ENCODE data around the gene TARBP1. TPM values are rescaled to one million over a fixed set of nuclear protein-coding genes. Genes with fewer than 3 reads are reported as not detected.

Gene TARBP1
- total and polyA plus RNA-seq, 4 donors = 11.2 to 48.7 (median 29.9) TPM

DNA sequence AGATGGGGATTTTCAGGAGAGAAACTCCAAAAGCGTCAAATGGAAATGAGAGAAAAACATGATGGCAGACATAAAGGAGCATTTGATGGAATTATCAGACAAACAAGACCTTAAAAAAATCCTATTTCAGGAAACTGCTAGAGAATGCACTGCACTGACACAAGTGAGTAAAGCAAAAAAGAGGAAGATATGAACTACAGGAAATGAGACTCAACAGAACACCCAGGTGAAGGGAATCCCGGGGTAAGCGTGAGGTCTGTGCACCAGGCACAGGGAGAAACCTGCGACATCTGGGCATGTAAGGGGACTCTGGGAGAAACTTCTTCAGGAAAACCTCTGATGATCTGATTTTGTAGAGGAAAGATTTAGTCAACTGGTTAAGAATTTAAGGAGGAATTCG lies 2.8 kb downstream of the TARBP1 start:
- DNase-seq (no peak), ATAC-seq (ENCODE audit: insufficient read depth, low FRiP score) (no peak)
- no peak overlapping the region for H3K4me3 ChIP-seq
- no peaks in the 10 kb centered on the region for H3K9me3 ChIP-seq (ENCODE audit: control insufficient read depth in 4 of 4, insufficient read depth in 3 of 4, low read length in 3 of 4)
- 35 to 60% methylated on average over 5 of the region's 5 CpGs for WGBS, 2 donors
- no peak for TF ChIP-seq CTCF (IDR thresholded peaks at IDR 0.05; ENCODE audit: control extremely low read depth, extremely low read depth)
- no peaks in the 10 kb centered on the region for H3K36me3 ChIP-seq (ENCODE audit: control insufficient read depth in 4 of 4, insufficient read depth in 4 of 4, low read length in 4 of 4)
- H3K4me1 ChIP-seq (ENCODE audit: control insufficient read depth in 5 of 5, insufficient read depth in 5 of 5, low read length in 5 of 5) = peaks cover 0 to 10% (median 0%) of the 10 kb centered on the region in 5 donors
- H3K27ac ChIP-seq (ENCODE audit: low read depth in 1 of 2, low read length in 1 of 2) = no peak overlapping the region
- H3K27me3 ChIP-seq (ENCODE audit: control insufficient read depth in 3 of 3, insufficient read depth in 3 of 3, low read length in 2 of 3) = no peaks in the 10 kb centered on the region
- no peak overlapping the region for H3K9ac ChIP-seq (ENCODE audit: insufficient read depth in 1 of 2, low read length in 2 of 2)

DNA sequence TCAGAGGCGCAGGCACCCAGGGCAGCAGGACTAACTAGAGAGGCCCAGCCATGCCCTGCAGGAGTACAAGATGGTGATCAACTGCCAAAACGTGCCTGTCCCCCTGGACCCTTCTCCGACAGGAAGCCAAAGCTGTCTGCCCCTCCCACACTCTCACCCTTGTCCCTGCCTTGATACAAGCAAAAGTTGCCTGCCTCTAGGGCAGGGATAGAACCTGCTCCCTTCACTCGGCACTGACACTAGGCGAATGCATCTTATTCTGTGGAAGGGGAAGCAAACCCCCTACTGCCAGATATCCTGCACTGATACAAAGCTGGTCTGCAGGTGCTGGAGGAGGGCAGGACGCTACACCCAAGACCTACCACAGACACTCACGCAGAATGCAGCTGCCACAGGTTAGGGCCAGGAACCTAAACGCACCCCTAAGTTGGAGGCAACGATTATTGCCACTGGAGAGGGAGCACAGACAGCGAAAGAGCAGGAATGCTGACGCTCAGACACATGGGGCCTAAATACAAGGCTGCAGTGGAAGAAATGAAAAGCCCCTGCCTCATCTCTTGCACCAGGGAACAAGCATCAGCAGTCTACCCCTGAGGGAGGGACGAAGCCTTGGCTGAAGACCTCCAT lies 3.7 kb downstream of the TARBP1 start:
- no peak for TF ChIP-seq CTCF (IDR thresholded peaks at IDR 0.05; ENCODE audit: control extremely low read depth, extremely low read depth)
- no peak for DNase-seq
- WGBS, 2 donors = 54 to 73% methylated on average over 12 of the region's 12 CpGs
- Histone ChIP-seq H3K27ac (ENCODE audit: low read depth in 1 of 2, low read length in 1 of 2) (no peak overlapping the region), H3K9me3 (ENCODE audit: control insufficient read depth in 4 of 4, insufficient read depth in 3 of 4, low read length in 3 of 4) (no peaks in the 10 kb centered on the region), H3K36me3 (ENCODE audit: control insufficient read depth in 4 of 4, insufficient read depth in 4 of 4, low read length in 4 of 4) (no peaks in the 10 kb centered on the region), H3K27me3 (ENCODE audit: control insufficient read depth in 3 of 3, insufficient read depth in 3 of 3, low read length in 2 of 3) (no peaks in the 10 kb centered on the region), H3K4me1 (ENCODE audit: control insufficient read depth in 5 of 5, insufficient read depth in 5 of 5, low read length in 5 of 5) (peaks cover 0 to 10% (median 0%) of the 10 kb centered on the region in 5 donors), H3K4me3 (no peak overlapping the region), H3K9ac (ENCODE audit: insufficient read depth in 1 of 2, low read length in 2 of 2) (no peak overlapping the region)
- ATAC-seq (ENCODE audit: insufficient read depth, low FRiP score) = no peak

GRCh38 chr1:234474375-234474774 lies 4.6 kb downstream of the TARBP1 start:
- Histone ChIP-seq H3K4me3 (no peak overlapping the region), H3K9me3 (ENCODE audit: control insufficient read depth in 4 of 4, insufficient read depth in 3 of 4, low read length in 3 of 4) (no peaks in the 10 kb centered on the region), H3K36me3 (ENCODE audit: control insufficient read depth in 4 of 4, insufficient read depth in 4 of 4, low read length in 4 of 4) (peaks cover 0 to 2% (median 0%) of the 10 kb centered on the region in 4 donors), H3K4me1 (ENCODE audit: control insufficient read depth in 5 of 5, insufficient read depth in 5 of 5, low read length in 5 of 5) (peaks cover 0 to 10% (median 0%) of the 10 kb centered on the region in 5 donors), H3K27me3 (ENCODE audit: control insufficient read depth in 3 of 3, insufficient read depth in 3 of 3, low read length in 2 of 3) (no peaks in the 10 kb centered on the region), H3K27ac (ENCODE audit: low read depth in 1 of 2, low read length in 1 of 2) (no peak overlapping the region), H3K9ac (ENCODE audit: insufficient read depth in 1 of 2, low read length in 2 of 2) (no peak overlapping the region)
- WGBS, 2 donors = 58 to 63% methylated on average over 2 of the region's 2 CpGs
- no peak for TF ChIP-seq CTCF (IDR thresholded peaks at IDR 0.05; ENCODE audit: control extremely low read depth, extremely low read depth)
- DNase-seq = no peak
- ATAC-seq (ENCODE audit: insufficient read depth, low FRiP score) = no peak

- no peak overlapping the region for H3K4me3 ChIP-seq
- no peak overlapping the region for H3K9ac ChIP-seq (ENCODE audit: insufficient read depth in 1 of 2, low read length in 2 of 2)
- TF ChIP-seq CTCF (IDR thresholded peaks at IDR 0.05; ENCODE audit: control extremely low read depth, extremely low read depth) = no peak
- H3K27me3 ChIP-seq (ENCODE audit: control insufficient read depth in 3 of 3, insufficient read depth in 3 of 3, low read length in 2 of 3) = no peaks in the 10 kb centered on the region
- peaks cover 0 to 10% (median 0%) of the 10 kb centered on the region in 5 donors for H3K4me1 ChIP-seq (ENCODE audit: control insufficient read depth in 5 of 5, insufficient read depth in 5 of 5, low read length in 5 of 5)
- H3K9me3 ChIP-seq (ENCODE audit: control insufficient read depth in 4 of 4, insufficient read depth in 3 of 4, low read length in 3 of 4) = no peaks in the 10 kb centered on the region
- ATAC-seq (ENCODE audit: insufficient read depth, low FRiP score) (no peak), DNase-seq (peak in 1 of 3 donors; percentile 9)
- H3K27ac ChIP-seq (ENCODE audit: low read depth in 1 of 2, low read length in 1 of 2) = no peak overlapping the region
- peaks cover 0 to 3% (median 1%) of the 10 kb centered on the region in 4 donors for H3K36me3 ChIP-seq (ENCODE audit: control insufficient read depth in 4 of 4, insufficient read depth in 4 of 4, low read length in 4 of 4)
- 31 to 56% methylated on average over 3 of the region's 3 CpGs for WGBS, 2 donors
Observed at GRCh38 chr1:234473118-234473517, 5.9 kb downstream of the TARBP1 start.
